ENCODE data around the gene NVL.
"Not testable (repeated sequence)": the region's sequence is repeated elsewhere in the genome, so short reads cannot be mapped to it uniquely, and the experiment has no call there.

The NVL gene

GRCh38 chr1:224226849-224227502 is 103.0 kb downstream of the NVL start:
- no peak for DNase-seq

DNA sequence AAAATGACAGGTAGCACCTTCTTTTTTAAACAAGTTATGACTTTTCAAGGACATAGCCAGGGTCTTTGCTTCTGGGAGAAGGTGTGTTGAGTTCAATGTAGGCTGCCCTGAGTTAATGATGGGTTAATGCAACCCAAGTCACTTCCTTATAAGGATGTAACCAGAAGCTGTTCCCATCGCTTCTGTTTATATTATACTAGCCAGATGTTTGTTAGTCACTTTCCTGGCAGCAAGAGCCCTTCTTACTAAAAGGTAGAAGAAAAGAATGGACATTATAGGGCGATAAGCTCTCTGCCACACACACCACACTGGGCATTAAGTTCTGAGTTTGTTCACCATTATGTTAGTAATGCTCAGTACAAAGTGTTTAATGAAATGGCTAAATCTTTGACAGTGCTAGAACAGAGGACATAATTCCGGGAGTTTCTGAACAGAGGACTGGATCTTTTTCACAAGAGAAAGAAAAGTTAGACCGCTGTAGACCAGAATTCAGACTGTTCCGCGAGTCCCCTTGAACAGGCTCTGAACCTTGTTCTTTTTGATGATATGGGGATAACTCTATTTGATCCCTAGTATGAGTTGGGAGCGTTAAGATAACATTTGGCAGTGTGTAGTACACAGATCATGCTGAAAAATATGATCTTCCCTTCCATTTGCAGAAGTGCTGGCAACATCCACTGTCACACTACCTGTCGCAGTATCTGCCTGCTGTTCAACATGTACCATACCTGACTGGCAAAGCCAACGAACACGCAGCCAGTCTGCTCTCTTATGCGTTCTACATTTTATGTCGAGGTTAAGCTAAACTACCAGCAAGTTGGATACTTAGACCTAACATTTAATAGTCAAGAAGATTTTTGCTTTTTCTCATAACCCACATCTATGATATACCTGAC is 105.9 kb downstream of the NVL start:
- DNase-seq = no peak

GRCh38 chr1:224219612-224220059 is 110.3 kb downstream of the NVL start:
- no peak for DNase-seq

DNA sequence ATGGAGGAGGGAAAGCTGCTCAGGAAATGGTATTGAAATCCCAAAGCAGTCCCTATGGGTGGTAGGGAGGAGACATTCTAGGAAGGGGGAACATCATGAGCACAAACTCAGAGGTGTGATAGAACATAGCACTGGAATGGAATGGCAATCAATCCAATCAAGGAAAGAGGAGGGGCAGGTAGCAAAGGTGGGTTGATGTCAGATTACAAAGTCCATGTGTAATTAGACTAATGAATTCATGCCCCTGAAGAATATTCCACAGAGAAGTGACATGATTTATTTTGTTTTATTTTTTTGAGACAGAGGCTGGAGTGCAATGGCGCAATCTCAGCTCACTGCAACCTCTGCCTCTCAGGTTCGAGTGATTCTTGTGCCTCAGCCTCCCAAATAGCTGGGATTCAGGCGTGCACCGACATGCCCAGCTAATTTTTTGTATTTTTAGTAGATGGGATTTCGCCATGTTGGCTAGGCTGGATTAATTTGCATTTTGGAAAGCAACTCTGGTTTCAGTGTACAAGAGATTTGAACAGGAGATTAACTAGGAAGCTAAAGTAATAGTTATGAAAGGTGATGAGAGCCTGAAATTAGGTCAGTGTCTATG is 110.9 kb downstream of the NVL start:
- DNase-seq = peak; percentile 5

DNA sequence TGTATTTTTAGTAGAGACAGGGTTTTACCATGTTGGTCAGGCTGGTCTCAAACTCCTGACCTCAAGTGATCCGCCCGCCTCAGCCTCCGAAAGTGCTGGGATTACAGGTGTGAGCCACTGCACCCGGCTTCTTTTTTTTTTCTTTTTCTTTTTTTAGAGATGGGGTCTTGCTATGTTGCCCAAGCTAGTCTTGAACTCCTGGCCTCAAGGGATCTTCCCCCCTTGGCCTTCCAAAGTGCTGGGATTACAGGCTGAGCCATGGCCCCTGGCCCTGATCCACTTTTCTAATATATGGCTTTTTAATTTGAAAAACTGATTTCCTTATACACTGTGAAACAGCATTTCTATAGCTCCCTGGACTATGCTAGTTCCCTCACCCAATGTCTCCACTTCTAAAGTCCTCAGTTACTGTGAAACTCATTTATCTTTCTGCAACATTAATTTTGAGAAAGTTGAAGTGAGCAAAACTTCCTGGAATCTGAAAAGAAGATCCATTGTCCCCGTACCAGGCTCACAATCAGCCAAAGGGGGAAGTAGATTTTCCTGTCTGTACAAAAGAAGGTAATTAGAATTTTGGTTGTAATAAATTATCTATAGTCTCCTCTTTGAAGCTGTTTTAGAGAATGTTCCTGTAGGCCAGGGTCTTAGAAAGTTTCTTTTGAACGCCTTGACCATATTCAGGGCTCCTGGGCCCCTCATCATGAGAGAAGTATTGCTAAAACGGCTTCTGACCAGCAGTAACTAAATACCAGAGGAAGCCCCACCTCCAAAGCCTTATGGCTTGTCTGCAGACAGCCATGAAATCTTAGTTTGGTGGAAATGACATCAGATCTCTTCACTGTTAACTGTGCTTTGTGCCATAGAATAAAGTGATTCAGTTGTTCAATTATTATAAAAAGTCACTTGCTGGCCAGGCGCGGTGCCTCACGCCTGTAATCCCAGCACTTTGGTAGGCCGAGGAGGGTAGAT is 112.0 kb downstream of the NVL start:
- DNase-seq = no peak

DNA sequence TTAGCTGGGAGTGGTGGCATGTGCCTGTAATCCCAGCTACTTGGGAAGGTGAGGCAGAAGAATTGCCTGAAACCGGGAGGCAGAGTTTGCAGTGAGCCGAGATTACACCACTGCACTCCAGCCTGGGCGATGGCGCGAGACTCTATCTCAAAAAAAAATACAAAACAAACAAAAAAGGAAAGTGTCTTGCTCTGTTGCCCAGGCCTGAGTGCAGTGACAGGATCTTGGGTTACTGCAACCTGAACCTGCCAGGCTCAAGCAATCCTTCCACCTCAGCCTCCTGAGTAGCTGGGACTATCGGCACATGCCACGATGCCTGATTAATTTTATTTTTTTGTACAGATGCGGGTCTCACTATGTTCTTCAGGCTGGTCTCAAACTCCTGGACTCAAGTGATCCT is 113.6 kb downstream of the NVL start:
- no peak for DNase-seq

GRCh38 chr1:224213438-224214119 is 116.4 kb downstream of the NVL start:
- DNase-seq = no peak

DNA sequence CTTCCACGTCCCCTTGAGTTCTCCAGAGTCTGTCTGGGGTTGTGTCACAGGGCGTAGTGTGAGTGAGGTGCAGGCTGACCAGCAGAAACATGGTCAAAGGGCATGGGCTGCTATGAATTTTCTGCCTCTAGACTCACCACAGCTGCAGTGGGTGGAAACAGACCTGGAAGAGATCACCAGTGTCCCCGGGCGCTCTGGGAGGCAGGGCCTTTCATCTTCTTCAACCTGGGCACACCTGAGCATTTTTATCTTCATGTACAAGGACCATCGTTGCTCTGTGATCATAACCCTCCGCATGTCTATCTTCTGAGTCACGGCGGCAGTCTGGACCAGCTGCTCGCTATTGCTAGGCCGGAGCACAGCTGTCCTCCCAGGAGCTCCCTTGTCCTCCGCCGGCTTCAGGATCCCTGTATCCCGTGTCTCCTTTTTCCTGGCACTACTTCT is 117.3 kb downstream of the NVL start:
- DNase-seq = no peak

GRCh38 chr1:224211206-224211962 is 118.6 kb downstream of the NVL start:
- peak; percentile 77 for DNase-seq

DNA sequence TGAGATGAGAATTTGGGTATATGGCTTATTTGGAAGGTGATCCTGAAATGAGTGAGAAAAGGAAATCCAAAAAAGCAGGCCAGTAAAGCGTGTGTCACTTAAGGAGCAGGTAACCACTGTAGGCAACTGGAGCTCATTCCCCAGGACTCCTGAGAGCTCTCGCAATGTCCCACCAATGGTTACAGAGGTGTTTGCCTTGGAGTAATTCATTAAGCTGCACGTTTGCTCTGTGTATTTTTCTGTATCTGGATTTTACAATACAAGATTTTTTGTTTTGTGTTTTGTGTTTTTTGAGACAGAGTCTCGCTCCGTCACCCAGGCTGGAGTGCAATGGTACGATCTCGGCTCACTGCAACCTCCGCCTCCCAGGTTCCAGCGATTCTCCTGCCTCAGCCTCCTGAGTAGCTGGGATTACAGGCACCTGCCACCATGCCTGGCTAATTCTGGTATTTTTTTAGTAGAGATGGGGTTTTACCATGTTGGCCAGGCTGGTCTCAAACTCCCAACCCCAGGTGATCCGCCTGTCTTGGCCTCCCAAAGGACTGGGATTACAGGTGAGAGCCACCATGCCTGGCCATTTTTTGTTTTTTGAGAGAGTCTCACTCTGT is 123.9 kb downstream of the NVL start:
- DNase-seq = not testable (repeated sequence)

DNA sequence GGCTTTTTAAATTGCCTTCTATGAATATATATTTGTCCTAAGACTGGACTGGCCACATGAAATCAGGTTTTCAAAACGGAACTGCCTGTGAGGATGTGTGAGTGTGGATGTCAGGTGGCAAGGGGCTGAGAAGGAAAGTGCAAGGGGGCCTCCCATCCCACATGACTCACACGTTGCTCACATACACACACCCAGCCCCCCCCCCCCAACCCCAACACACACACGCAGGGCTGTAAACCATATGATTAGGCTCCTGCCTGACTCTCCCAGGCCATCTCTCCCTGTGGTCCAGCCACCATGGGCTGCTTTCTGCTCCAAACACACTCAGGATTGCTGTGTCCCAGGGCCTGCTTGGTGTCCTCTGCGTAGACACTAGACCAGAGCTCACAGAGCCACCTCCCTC is 124.5 kb downstream of the NVL start:
- peak; percentile 10 for DNase-seq

DNA sequence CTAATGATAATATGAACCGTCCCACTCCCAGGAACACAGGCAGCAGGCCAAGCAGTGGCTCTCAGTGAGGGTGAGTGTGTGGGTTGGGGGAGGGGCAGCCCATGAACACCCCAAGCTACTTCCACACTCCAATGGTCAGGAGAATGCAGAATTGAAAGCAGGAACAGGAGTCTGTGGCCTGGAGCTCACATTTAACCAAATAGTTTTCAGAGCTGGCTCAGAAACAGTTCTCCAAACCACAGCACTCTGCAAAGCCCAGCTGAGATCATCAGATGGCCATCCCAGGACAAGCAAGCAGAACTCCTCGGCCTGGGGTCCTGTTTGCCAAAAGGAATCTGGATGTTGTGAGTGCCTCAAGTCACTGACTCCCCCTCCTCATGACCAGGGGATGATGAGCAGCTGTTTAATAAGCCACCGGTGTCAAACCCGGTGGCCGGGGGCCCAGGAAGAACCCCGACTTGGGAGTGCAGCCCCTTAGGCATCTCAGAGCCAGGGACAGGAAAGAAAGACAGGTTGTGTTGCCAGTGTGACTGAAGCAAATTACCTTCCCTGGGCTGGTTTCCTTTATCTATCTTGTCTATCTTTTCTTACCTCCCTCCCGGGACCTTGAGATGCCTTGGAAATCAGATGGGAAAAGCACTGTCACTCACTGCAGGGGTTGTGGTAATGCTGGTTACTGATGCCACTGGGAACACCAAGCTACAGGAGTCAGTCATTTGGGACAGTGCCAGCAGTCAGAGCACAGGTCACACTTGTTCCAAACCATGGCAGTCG is 126.5 kb downstream of the NVL start:
- peak; percentile 3 for DNase-seq

DNA sequence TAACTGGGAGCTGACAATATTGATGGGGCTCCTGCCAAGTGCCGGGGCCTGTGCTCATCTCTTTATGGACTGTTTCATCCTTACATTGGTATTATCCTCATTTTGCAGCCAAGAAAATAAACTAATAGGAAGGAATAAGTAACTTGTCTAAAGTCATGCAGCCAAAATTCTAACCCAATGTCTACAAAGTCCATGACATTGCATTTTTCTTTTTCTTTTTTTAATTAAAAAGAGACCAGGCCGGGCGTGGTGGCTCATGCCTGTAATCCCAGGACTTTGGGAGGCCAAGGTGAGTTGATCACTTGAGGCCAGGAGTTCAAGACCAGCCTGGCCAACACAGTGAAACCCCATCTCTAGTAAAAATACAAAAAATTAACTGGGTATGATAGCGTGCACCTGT is 128.1 kb downstream of the NVL start:
- no peak for DNase-seq

- no peak for DNase-seq
Measured at GRCh38 chr1:224201383-224201782, 128.6 kb downstream of the NVL start.

- no peak for DNase-seq
Measured at GRCh38 chr1:224199679-224200078, 130.3 kb downstream of the NVL start.

- no peak for DNase-seq
Measured at GRCh38 chr1:224198572-224198971, 131.4 kb downstream of the NVL start.

- no peak for DNase-seq
Measured at GRCh38 chr1:224196813-224197600, 133.0 kb downstream of the NVL start.

GRCh38 chr1:224193319-224193966 is 136.5 kb downstream of the NVL start:
- DNase-seq = no peak
